H1 (cell line): ENCODE data around the gene CRYBG1. TPM values are rescaled to one million over a fixed set of nuclear protein-coding genes. Genes with fewer than 3 reads are reported as not detected.

ENCODE experiments used
- CTCF ChIA-PET: fragments of 300-600 bp; sonication (Branson Sonifier 250); formaldehyde crosslinking; loops from one replicate; lab custom pipeline; 2021; ENCODE audit not compliant: partially characterized antibody; lab: Charles Lee
- POLR2A ChIA-PET: fragments of 300-600 bp; sonication (Branson Sonifier 250); formaldehyde crosslinking; loops from one replicate; lab custom pipeline; 2021; ENCODE audit warnings: inconsistent platforms; ENCODE audit not compliant: partially characterized antibody; lab: Charles Lee
- DNase-seq, 2 experiments: peaks; one replicate each; pipeline versions ENCODE4 v3.0.0 to v3.0.0-alpha.2; 2010 to 2022; ENCODE audit warnings: low spot score in 2 of 2, low read depth in 1 of 2, mixed read lengths in 1 of 2
- FAIRE-seq: peaks from 2 replicates; lab custom pipeline; 2011; peaks lifted over from hg19 to GRCh38; lab: Jason Lieb, UNC
- H2AFZ ChIP-seq: 2 replicates; pipeline ENCODE4 v1.8.1; 2012; ENCODE audit warnings: low read length, inconsistent platforms
- H2AK5ac ChIP-seq: 2 replicates; pipeline ENCODE4 v1.6.1; 2013; ENCODE audit warnings: low read depth, low read length
- H2BK120ac ChIP-seq: replicated peaks from 2 replicates; pipeline ENCODE3; 2013; ENCODE audit warnings: low read depth, low read length, inconsistent platforms
- H2BK12ac ChIP-seq: 2 replicates; pipeline ENCODE4 v1.6.1; 2013; ENCODE audit warnings: low read depth, low read length
- H2BK15ac ChIP-seq: 2 replicates; pipeline ENCODE4 v1.6.1; 2013; ENCODE audit warnings: low read length
- H2BK20ac ChIP-seq: 2 replicates; pipeline ENCODE4 v1.6.1; 2013; ENCODE audit warnings: low read length
- H2BK5ac ChIP-seq: 2 replicates; pipeline ENCODE4 v1.6.1; 2013; ENCODE audit warnings: low read depth, low read length
- H3K14ac ChIP-seq: 2 replicates; pipeline ENCODE4 v1.6.1; 2013; ENCODE audit warnings: inconsistent platforms; ENCODE audit not compliant: insufficient read length
- H3K18ac ChIP-seq: 2 replicates; pipeline ENCODE4 v1.6.1; 2013; ENCODE audit warnings: low read length; ENCODE audit errors: extremely low read depth
- H3K23ac ChIP-seq: 2 replicates; pipeline ENCODE4 v1.6.1; 2013; ENCODE audit warnings: inconsistent platforms; ENCODE audit not compliant: insufficient read length
- H3K23me2 ChIP-seq: 2 replicates; pipeline ENCODE4 v1.6.1; 2013; ENCODE audit warnings: low read depth, low read length
- H3K27ac ChIP-seq: 2 replicates; pipeline ENCODE4 v1.6.1; 2011; ENCODE audit warnings: low read depth, low read length, inconsistent platforms
- H3K27me3 ChIP-seq, 4 experiments: replicated peaks in 1 of 4; 1 replicate in 1 of 4; 2 replicates in 3 of 4; pipeline versions ENCODE4 v1.6.1 to v1.8.1; 2011 to 2013; ENCODE audit warnings: low read length in 3 of 4, mild to moderate bottlenecking in 3 of 4, inconsistent platforms in 2 of 4, mixed read lengths in 2 of 4, moderate library complexity in 1 of 4; ENCODE audit not compliant: control insufficient read depth in 3 of 4, insufficient read depth in 3 of 4; ENCODE audit errors: extremely low read depth in 1 of 4
- H3K36me3 ChIP-seq, 4 experiments: 2 replicates each; pipeline versions ENCODE4 v1.6.1 to v1.8.1; 2011 to 2013; ENCODE audit warnings: mild to moderate bottlenecking in 4 of 4, low read length in 3 of 4, moderate library complexity in 2 of 4, control low read depth in 1 of 4, inconsistent platforms in 1 of 4; ENCODE audit not compliant: insufficient read depth in 4 of 4, control insufficient read depth in 2 of 4
- H3K4ac ChIP-seq: replicated peaks from 2 replicates; pipeline ENCODE3; 2013; ENCODE audit warnings: low read length, low read depth, mixed read lengths, inconsistent platforms; ENCODE audit not compliant: insufficient read length
- H3K4me1 ChIP-seq, 4 experiments: replicated peaks in 1 of 4; 1 replicate in 1 of 4; 2 replicates in 3 of 4; pipeline versions ENCODE4 v1.6.1 to v1.8.1; 2011 to 2013; ENCODE audit warnings: low read length in 3 of 4, inconsistent platforms in 2 of 4, mixed read lengths in 1 of 4; ENCODE audit not compliant: insufficient read depth in 4 of 4, control insufficient read depth in 3 of 4
- H3K4me2 ChIP-seq, 2 experiments: 2 replicates each; pipeline versions ENCODE4 v1.6.1 to v1.8.1; 2011 to 2013; ENCODE audit warnings: low read depth in 2 of 2, low read length in 2 of 2, control low read depth in 1 of 2, inconsistent platforms in 1 of 2, mild to moderate bottlenecking in 1 of 2; ENCODE audit not compliant: insufficient read depth in 1 of 2
- H3K4me3 ChIP-seq, 4 experiments: fragments of 200-600, 300-600 bp in 1 of 4; sonication (generic), shearing (Covaris generic), sonication (Bioruptor Twin) in 1 of 4; 2 replicates each; pipeline versions ENCODE4 v1.5.1 to v1.8.1; 2011 to 2016; ENCODE audit warnings: low read length in 4 of 4, low read depth in 3 of 4, control low read depth in 2 of 4, inconsistent platforms in 2 of 4, mild to moderate bottlenecking in 2 of 4, mixed read lengths in 1 of 4, moderate library complexity in 1 of 4; ENCODE audit not compliant: insufficient read depth in 2 of 4; ENCODE audit errors: extremely low read depth in 1 of 4
- H3K56ac ChIP-seq: replicated peaks from 2 replicates; pipeline ENCODE3; 2013; ENCODE audit warnings: low read depth, mild to moderate bottlenecking, mixed read lengths, low read length, inconsistent platforms; ENCODE audit not compliant: insufficient read length
- H3K79me1 ChIP-seq: 2 replicates; pipeline ENCODE4 v1.6.1; 2013; ENCODE audit warnings: low read depth, low read length, control low read depth
- H3K79me2 ChIP-seq, 2 experiments: 2 replicates each; pipeline versions ENCODE4 v1.6.1 to v1.8.1; 2012 to 2013; ENCODE audit warnings: low read length in 2 of 2, mild to moderate bottlenecking in 2 of 2, inconsistent platforms in 1 of 2; ENCODE audit not compliant: insufficient read depth in 2 of 2, control insufficient read depth in 1 of 2
- H3K9ac ChIP-seq, 4 experiments: replicated peaks in 1 of 4; 1 replicate in 1 of 4; 2 replicates in 3 of 4; pipeline versions ENCODE4 v1.6.1 to v1.8.1; 2011 to 2013; ENCODE audit warnings: low read depth in 3 of 4, low read length in 3 of 4, control low read depth in 2 of 4, mild to moderate bottlenecking in 2 of 4, moderate library complexity in 2 of 4, inconsistent platforms in 1 of 4; ENCODE audit errors: extremely low read depth in 1 of 4
- H3K9me3 ChIP-seq, 2 experiments: 2 replicates each; pipeline versions ENCODE4 v1.6.1 to v1.8.1; 2012 to 2013; ENCODE audit warnings: mild to moderate bottlenecking in 2 of 2, moderate library complexity in 2 of 2, control low read depth in 1 of 2, inconsistent platforms in 1 of 2, low read depth in 1 of 2, low read length in 1 of 2, mixed read lengths in 1 of 2; ENCODE audit not compliant: insufficient read depth in 2 of 2
- H4K20me1 ChIP-seq, 2 experiments: replicated peaks in 1 of 2; 2 replicates each; pipeline versions ENCODE3 to v1.8.1; 2011 to 2013; ENCODE audit warnings: inconsistent platforms in 2 of 2, low read length in 2 of 2, mild to moderate bottlenecking in 1 of 2; ENCODE audit not compliant: insufficient read depth in 2 of 2, control insufficient read depth in 1 of 2
- H4K5ac ChIP-seq: 2 replicates; pipeline ENCODE4 v1.6.1; 2013; ENCODE audit warnings: low read length, low read depth, mixed read lengths, inconsistent platforms; ENCODE audit not compliant: insufficient read length
- H4K8ac ChIP-seq: 2 replicates; pipeline ENCODE4 v1.8.0; 2013; ENCODE audit warnings: mild to moderate bottlenecking, moderate library complexity, low read length, inconsistent platforms; ENCODE audit not compliant: insufficient read depth; ENCODE audit errors: extremely low read depth
- H4K91ac ChIP-seq: replicated peaks from 2 replicates; pipeline ENCODE3; 2013; ENCODE audit warnings: low read length, mixed read lengths, inconsistent platforms; ENCODE audit not compliant: insufficient read length
- ASH2L ChIP-seq: fragments of 200-600, 300-600 bp; sonication (generic); IDR thresholded peaks from one replicate; pipeline ENCODE4 v1.7.1; 2017; ENCODE audit warnings: low read length
- EP300 ChIP-seq, 2 experiments: IDR thresholded peaks; 1 replicate in 1 of 2; 2 replicates in 1 of 2; pipeline ENCODE4 v1.6.1; 2011 to 2012; ENCODE audit warnings: low read depth in 2 of 2, low read length in 2 of 2, mild to moderate bottlenecking in 2 of 2, borderline replicate concordance in 1 of 2, inconsistent platforms in 1 of 2, moderate library complexity in 1 of 2
- NANOG ChIP-seq: IDR thresholded peaks from 2 replicates; pipeline ENCODE4 v1.6.1; 2011; ENCODE audit warnings: low read length, low read depth, mild to moderate bottlenecking, inconsistent platforms; ENCODE audit not compliant: insufficient read depth, poor library complexity, severe bottlenecking
- POLR2AphosphoS5 ChIP-seq: IDR thresholded peaks from 2 replicates; pipeline ENCODE4 v1.6.1; 2011; ENCODE audit warnings: low read depth, low read length
- POU5F1 ChIP-seq: IDR thresholded peaks from 2 replicates; pipeline ENCODE4 v1.6.1; 2011; ENCODE audit warnings: low read depth, mild to moderate bottlenecking, low read length, moderate library complexity
- RNF2 ChIP-seq: fragments of 200-900, 300-1000 bp; sonication (generic); IDR thresholded peaks from 2 replicates; pipeline ENCODE4 v1.7.1; 2016; ENCODE audit warnings: borderline replicate concordance, low read depth, mild to moderate bottlenecking, antibody characterized with exemption, low read length; ENCODE audit not compliant: poor library complexity, severe bottlenecking; ENCODE audit errors: missing control alignments
- SP1 ChIP-seq: IDR thresholded peaks from 2 replicates; pipeline ENCODE4 v1.6.1; 2011; ENCODE audit warnings: low read depth, low read length
- TEAD4 ChIP-seq: IDR thresholded peaks from 2 replicates; pipeline ENCODE4 v1.6.1; 2012; ENCODE audit warnings: low read depth, low read length, inconsistent platforms, mixed read lengths
- WGBS, 2 experiments: shearing (Covaris generic) in 1 of 2; methylation state at CpG; one replicate each; pipeline versions ENCODE4 v1.1.6 to v1.1.7; 2013 to 2015; ENCODE audit warnings: low lambda C conversion rate in 2 of 2, mixed read lengths in 2 of 2, inconsistent platforms in 1 of 2, low coverage in 1 of 2, missing lambda C conversion rate in 1 of 2; ENCODE audit not compliant: insufficient replicate concordance in 2 of 2, insufficient coverage in 1 of 2, insufficient read length in 1 of 2; ENCODE audit errors: extremely low coverage in 1 of 2, missing lambda C conversion rate in 1 of 2; 5-methylcytosine and 5-hydroxymethylcytosine counted together
- polyA plus RNA-seq, 7 experiments: library from polyadenylated mRNA; depleted of rRNA in 3 of 7; stranded (reverse) in 5 of 7; unstranded in 2 of 7; fragments of >200 nt in 5 of 7; fragments of 200-250 nt in 2 of 7; gene quantifications; 1 replicate in 5 of 7; 2 replicates in 1 of 7; 4 replicates in 1 of 7; pipeline versions ENCODE4 v1.2.1 to v1.2.3, GENCODE V29; 2011 to 2013; ENCODE audit warnings: missing spikeins in 2 of 7, mixed read lengths in 2 of 7
- total RNA-seq: library from RNA; stranded (reverse); fragmentation: NEBNext Ultra II Directional; extraction: Animal tissue kit (Norgen Biotek cat#: 25700); gene quantifications from 2 replicates; pipeline ENCODE4 v1.2.1, GENCODE V29; 2021
- TF ChIP-seq, protein P1 (sequence below): IDR thresholded peaks from 2 replicates; pipeline ENCODE4 v1.6.1; 2011; ENCODE audit warnings: low read length, improper control_type of control experiment
- TF ChIP-seq, protein P2 (sequence below): IDR thresholded peaks from 2 replicates; pipeline ENCODE4 v1.6.1; 2011; ENCODE audit warnings: low read depth, mild to moderate bottlenecking, low read length; ENCODE audit not compliant: insufficient read depth

Gene CRYBG1
- total and polyA plus RNA-seq, 2 of the 8 experiments (the other 6 are each of a cell fraction or from before 2014, with no cell fraction given), result 2.2 to 11.6 TPM

DNA sequence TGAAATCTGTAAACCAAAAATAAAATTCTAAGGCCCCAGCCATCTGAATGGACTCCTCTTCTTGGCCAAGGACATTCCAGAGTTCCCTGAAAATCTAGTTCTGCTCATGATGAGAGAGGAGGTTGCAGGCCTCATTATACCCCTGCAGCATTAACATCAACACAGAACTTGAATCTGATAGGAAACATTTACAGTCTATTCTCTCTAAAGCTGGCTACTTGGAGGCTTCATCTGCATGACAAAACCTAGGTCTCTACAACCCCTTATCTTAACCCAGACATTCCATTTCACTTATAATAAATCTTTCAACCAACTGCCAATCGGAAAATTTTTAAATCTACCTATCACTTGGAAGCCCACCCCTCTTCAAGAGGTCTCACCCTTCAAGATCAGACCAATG is 253.1 kb downstream of the CRYBG1 start:
- H2BK12ac ChIP-seq, result 0 out of 2 replicates have a peak overlapping the region, but pooled peaks have one; percentile 21
- peak overlapping the region; percentile 29 for H4K91ac ChIP-seq
- H2BK20ac ChIP-seq, result no peak overlapping the region
- FAIRE-seq (peak; percentile 66), DNase-seq (no peak)
- no peak overlapping the region for H2AFZ ChIP-seq
- H3K4ac ChIP-seq, result no peak overlapping the region
- H2BK120ac ChIP-seq, result peak overlapping the region; percentile 80
- no peaks in the 10 kb centered on the region for H4K20me1 ChIP-seq
- no peaks in the 10 kb centered on the region for H3K23me2 ChIP-seq
- H2AK5ac ChIP-seq, result no peak overlapping the region
- peak overlapping the region; percentile 89; the same call in 1 of the 2 replicates for H2BK5ac ChIP-seq
- peak overlapping the region; percentile 57 for H4K5ac ChIP-seq
- H3K56ac ChIP-seq, result no peak overlapping the region
- no peak overlapping the region for H4K8ac ChIP-seq
- H3K4me2 ChIP-seq, result peak overlapping the region; percentile 9 to 37
- WGBS, 2 experiments, result 33 to 100% methylated on average over 1 of the region's 1 CpG
- H3K9ac ChIP-seq, result no peak overlapping the region
- ChIA-PET CTCF (interaction anchor here (1.0 to 1.3 kb wide), 3 partner anchors 23 to 384 kb away, joined by 3 to 5 read pairs (median 3); no protein-coding TSS in a partner anchor), POLR2A (interaction anchor here (0.6 to 1.7 kb wide), 6 partner anchors 13 to 359 kb away, joined by 3 to 8 read pairs (median 4); no protein-coding TSS in a partner anchor)
- peaks cover 9 to 18% (median 12%) of the 10 kb centered on the region in 4 experiments; a peak in 6 of 7 replicates for H3K4me1 ChIP-seq
- no peak overlapping the region for H3K23ac ChIP-seq
- H3K4me3 ChIP-seq, result peak overlapping the region in 1 of 4 experiments; percentile 31; a peak in 2 of 8 replicates
- H3K79me2 ChIP-seq, result no peaks in the 10 kb centered on the region
- H3K14ac ChIP-seq, result no peak overlapping the region
- H3K79me1 ChIP-seq, result no peaks in the 10 kb centered on the region
- H3K27ac ChIP-seq, result peak overlapping the region; percentile 50; the same call in 1 of the 2 replicates
- TF ChIP-seq TEAD4 (peak; percentile 3; the same call in 1 of the 2 replicates), POU5F1 (peak; percentile 74), RNF2 (no peak), EP300 (IDR thresholded peaks at IDR 0.05; ENCODE audit: borderline replicate concordance in 1 of 2, low read depth in 2 of 2, low read length in 2 of 2) (0 out of 3 replicates have a peak, but pooled peaks of 1 of the 2 experiments have one; percentile 36), POLR2AphosphoS5 (no peak), ASH2L (no peak), SP1 (peak; percentile 38; the same call in 1 of the 2 replicates), NANOG (peak; percentile 92)
- TF ChIP-seq, protein P1, sequence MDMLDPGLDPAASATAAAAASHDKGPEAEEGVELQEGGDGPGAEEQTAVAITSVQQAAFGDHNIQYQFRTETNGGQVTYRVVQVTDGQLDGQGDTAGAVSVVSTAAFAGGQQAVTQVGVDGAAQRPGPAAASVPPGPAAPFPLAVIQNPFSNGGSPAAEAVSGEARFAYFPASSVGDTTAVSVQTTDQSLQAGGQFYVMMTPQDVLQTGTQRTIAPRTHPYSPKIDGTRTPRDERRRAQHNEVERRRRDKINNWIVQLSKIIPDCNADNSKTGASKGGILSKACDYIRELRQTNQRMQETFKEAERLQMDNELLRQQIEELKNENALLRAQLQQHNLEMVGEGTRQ, result no peak
- TF ChIP-seq, protein P2, sequence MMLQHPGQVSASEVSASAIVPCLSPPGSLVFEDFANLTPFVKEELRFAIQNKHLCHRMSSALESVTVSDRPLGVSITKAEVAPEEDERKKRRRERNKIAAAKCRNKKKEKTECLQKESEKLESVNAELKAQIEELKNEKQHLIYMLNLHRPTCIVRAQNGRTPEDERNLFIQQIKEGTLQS, result no peak
- H2BK15ac ChIP-seq, result no peak overlapping the region
- peak overlapping the region; percentile 49; the same call in 1 of the 2 replicates for H3K18ac ChIP-seq
- H3K36me3 ChIP-seq, result peaks cover 0 to 7% (median 3%) of the 10 kb centered on the region in 4 experiments; a peak in 2 of 8 replicates
- H3K9me3 ChIP-seq, result no peaks in the 10 kb centered on the region
- no peaks in the 10 kb centered on the region for H3K27me3 ChIP-seq
